Activated T-cell treated with anti-CD3 and anti-CD28 coated beads, Interleukin-2, amount 50 U/mL, for 72 hours (primary cell): ENCODE results near the gene IL2. TPM values are rescaled to one million over a fixed set of nuclear protein-coding genes. Genes with fewer than 3 reads are reported as not detected.

Experiments
- ATAC-seq, 2 donors: fragments of 150-1000 bp; cut with Tn5 transposase; replicated peaks in 1 of 2; 2 replicates each; pipeline ENCODE4 v1.10.0; 2021; ENCODE audit warnings: moderate library complexity in 2 of 2, mild to moderate bottlenecking in 1 of 2
- DNase-seq, 2 donors: peaks; one replicate each; pipeline ENCODE4 v3.0.0; 2021 to 2022; ENCODE audit warnings: mixed read lengths in 1 of 2
- H3K27ac Mint-ChIP-seq: one replicate; pipeline ENCODE4 v1.8.0; 2022; ENCODE audit warnings: mild to moderate bottlenecking, moderate library complexity, mixed read lengths
- H3K27me3 Mint-ChIP-seq: one replicate; pipeline ENCODE4 v1.8.0; 2022; ENCODE audit warnings: low read depth, mixed read lengths
- H3K36me3 Mint-ChIP-seq, 2 donors: one replicate each; pipeline ENCODE4 v1.8.0; 2022; ENCODE audit warnings: mixed read lengths in 2 of 2, mild to moderate bottlenecking in 1 of 2; ENCODE audit not compliant: insufficient read depth in 2 of 2
- H3K4me1 Mint-ChIP-seq: one replicate; pipeline ENCODE4 v1.8.0; 2022; ENCODE audit warnings: low read depth, mixed read lengths
- H3K4me3 Mint-ChIP-seq, 2 donors: one replicate each; pipeline ENCODE4 v1.8.0; 2022; ENCODE audit warnings: mild to moderate bottlenecking in 2 of 2, mixed read lengths in 2 of 2, moderate library complexity in 2 of 2
- H3K9me3 Mint-ChIP-seq, 2 donors: one replicate each; pipeline ENCODE4 v1.8.0; 2022; ENCODE audit warnings: mixed read lengths in 2 of 2
- total RNA-seq, 2 donors: library from RNA; stranded (reverse); gene quantifications; one replicate each; pipeline ENCODE4 v1.2.3, GENCODE V29; 2022

Gene IL2
- total RNA-seq, 2 donors from 2014 or later, result 19.1 to 24.8 TPM

DNA sequence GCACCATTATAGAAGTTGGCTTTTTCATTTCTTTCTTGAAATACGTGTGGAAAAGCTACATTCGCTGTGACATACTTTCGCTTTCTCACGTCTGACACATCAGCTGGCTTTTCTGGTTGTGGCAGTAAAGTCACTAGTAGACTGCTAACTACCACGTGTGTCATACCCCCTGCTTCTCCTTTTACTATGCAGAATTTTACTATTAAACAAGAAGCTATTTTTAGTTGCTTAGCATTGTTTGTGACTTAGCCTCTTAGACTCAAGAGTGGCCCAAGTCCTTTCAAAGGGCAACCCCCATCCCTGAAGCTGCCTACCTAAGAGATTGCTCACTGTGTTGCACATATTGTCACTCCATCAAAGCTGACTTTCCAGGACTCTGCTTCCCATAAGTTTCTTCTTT lies 2.1 kb upstream of the IL2 start:
- Mint-ChIP-seq H3K4me3 (peak overlapping the region; percentile 72 to 94), H3K27ac (peak overlapping the region; percentile 89), H3K4me1 (peaks cover 53% of the 10 kb centered on the region), H3K27me3 (no peaks in the 10 kb centered on the region), H3K9me3 (no peaks in the 10 kb centered on the region), H3K36me3 (peaks cover 2 to 10% of the 10 kb centered on the region in 2 donors)
- peak; percentile 58 to 59 for DNase-seq
- peak; percentile 94 to 95 for ATAC-seq

DNA sequence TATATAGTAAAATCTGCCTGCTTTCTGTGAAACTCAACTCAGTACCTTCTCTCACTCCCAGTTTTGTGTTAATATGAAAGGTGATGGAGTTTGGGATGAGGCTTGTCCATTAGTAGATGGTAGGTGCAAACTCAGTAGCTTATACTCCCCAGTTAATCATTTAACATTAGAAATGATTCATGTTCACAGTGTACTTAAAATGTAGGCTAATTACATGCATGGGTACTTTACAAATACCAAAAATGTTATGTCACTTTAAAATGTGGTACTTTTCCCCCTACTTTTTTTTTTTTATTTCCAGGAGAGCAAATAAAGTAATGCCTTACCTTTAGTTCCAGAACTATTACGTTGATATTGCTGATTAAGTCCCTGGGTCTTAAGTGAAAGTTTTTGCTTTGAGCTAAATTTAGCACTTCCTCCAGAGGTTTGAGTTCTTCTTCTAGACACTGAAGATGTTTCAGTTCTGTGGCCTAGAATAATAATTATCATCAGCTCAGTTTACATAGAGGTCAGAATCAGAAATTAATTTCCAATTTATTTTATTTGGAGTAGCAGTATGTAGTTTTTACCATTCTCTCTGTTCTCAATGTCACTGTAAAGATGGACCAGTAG lies 3.0 kb downstream of the IL2 start:
- Mint-ChIP-seq H3K9me3 (no peaks in the 10 kb centered on the region), H3K36me3 (peaks cover 0 to 4% of the 10 kb centered on the region in 2 donors), H3K27me3 (no peaks in the 10 kb centered on the region), H3K27ac (peak overlapping the region; percentile 90), H3K4me1 (peaks cover 57% of the 10 kb centered on the region), H3K4me3 (peak overlapping the region; percentile 58 to 85)
- no peak for DNase-seq
- ATAC-seq, result no peak

DNA sequence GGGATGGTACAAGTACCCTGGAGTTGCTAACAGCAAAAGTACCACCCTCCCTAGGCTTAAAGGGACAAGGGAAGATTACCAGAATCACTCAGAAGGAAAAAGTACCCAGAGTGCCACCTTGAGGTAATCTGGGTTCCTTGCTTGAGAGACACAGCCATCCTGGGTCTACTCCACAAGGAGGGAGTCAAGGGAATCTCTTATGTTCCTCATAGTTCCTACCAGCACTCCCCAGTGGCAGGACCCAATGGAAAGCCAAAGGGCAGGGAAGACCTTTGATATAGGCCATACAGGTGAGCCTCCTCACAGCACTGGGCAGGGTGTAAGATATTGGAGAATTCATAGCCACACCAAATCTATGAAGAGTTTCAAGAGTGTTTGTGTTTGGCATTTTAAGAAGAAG lies 5.7 kb downstream of the IL2 start:
- H3K27ac Mint-ChIP-seq, result peak overlapping the region; percentile 70
- ATAC-seq (peak; percentile 43 to 71), DNase-seq (peak; percentile 4)
- H3K27me3 Mint-ChIP-seq, result no peaks in the 10 kb centered on the region
- peaks cover 2 to 4% of the 10 kb centered on the region in 2 donors for H3K36me3 Mint-ChIP-seq
- H3K4me1 Mint-ChIP-seq, result peaks cover 33% of the 10 kb centered on the region
- H3K4me3 Mint-ChIP-seq, result peak overlapping the region in 1 of 2 donors; percentile 46
- H3K9me3 Mint-ChIP-seq, result no peaks in the 10 kb centered on the region

DNA sequence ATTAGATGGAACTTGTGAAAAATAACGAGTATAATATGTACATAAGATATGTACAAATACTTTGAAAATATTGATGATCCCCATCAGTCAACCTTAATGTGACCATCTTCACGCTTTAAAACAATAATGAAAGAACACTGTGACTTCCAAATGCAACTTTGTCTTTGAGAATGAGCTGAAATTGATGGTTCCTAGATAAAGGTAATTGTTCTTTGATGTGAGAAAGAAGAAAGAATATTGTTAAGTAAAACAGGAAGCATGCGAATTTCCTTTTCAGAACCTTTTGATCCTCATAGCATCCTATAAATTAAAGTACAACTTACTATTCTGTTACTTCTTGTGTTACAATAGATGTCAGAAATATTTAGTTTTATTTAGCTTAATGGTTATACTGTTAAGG lies 22.2 kb downstream of the IL2 start:
- Mint-ChIP-seq H3K27me3 (no peaks in the 10 kb centered on the region), H3K4me1 (peaks cover 16% of the 10 kb centered on the region)

DNA sequence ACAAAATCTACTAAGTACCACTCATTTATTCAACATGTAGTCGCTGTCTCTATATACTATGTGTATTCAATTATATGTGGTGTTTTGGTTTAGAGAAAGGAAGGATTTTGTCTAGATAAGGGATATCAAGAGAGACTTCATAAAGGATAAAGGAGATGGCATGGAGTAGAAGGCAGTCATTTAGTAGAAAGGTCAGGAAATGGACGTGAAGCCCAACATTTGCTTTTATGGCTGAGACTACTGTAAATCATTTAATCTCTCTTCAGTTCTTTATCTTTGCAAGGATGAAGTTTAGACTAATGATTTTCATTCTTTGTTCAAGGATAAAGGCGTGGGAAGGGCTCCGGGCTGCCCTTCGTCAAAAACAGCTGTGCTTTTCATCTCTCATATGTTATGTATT lies 25.2 kb downstream of the IL2 start:
- Mint-ChIP-seq H3K27ac (no peak overlapping the region), H3K9me3 (no peaks in the 10 kb centered on the region), H3K36me3 (peaks cover 0 to 3% of the 10 kb centered on the region in 2 donors), H3K4me1 (peaks cover 16% of the 10 kb centered on the region), H3K4me3 (no peak overlapping the region), H3K27me3 (no peaks in the 10 kb centered on the region)
- ATAC-seq (no peak), DNase-seq (no peak)

More for the DNA sequence above, 22.2 kb downstream of the IL2 start:
- peak overlapping the region in 1 of 2 donors; percentile 24 for H3K4me3 Mint-ChIP-seq
- no peak for DNase-seq
- peak overlapping the region; percentile 9 for H3K27ac Mint-ChIP-seq
- peaks cover 0 to 3% of the 10 kb centered on the region in 2 donors for H3K36me3 Mint-ChIP-seq
- no peak for ATAC-seq
- no peaks in the 10 kb centered on the region for H3K9me3 Mint-ChIP-seq

DNA sequence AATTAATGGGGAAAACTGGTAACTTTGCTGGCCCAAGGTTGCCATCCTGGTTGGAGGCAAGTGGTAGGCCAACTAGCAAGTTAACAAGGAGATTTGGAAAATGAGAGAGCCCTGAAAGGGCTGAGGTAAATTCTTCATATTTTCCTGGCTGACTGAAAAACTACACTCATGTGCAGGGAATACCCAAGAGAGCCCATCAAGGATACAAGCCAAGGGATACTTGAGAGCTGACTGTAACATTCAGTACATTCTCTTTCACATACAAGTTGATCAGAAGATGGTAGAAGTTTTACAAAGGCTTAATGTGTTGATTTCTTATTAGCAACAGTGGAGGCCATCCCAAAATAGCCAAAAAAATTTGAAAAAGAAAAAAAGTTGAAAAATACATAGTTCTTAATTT lies 33.3 kb downstream of the IL2 start:
- Mint-ChIP-seq H3K9me3 (no peaks in the 10 kb centered on the region), H3K4me1 (no peaks in the 10 kb centered on the region), H3K4me3 (no peak overlapping the region), H3K36me3 (peaks cover 0 to 8% of the 10 kb centered on the region in 2 donors), H3K27me3 (no peaks in the 10 kb centered on the region), H3K27ac (no peak overlapping the region)
- ATAC-seq, result no peak
- DNase-seq, result no peak

DNA sequence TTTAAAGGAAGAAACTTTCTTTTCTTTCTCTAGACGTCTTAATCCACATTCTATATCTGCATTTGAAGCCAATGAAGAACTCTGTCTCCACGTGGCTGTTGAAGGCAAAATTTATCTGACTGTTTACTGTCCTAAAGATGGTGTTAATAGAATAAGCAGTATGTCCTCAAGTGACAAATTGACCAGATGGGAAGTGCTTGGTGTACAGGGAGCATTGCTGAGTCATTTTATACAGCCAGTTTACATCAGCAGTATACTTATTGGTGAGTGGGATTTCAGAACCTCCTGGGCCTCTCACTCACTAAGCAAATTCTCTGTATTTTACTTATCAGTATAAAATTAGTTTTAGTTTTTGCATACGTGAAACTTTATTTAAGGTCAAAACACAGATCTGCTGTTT lies 44.0 kb downstream of the IL2 start:
- H3K4me3 Mint-ChIP-seq, result no peak overlapping the region
- DNase-seq, result no peak
- no peaks in the 10 kb centered on the region for H3K36me3 Mint-ChIP-seq
- no peak overlapping the region for H3K27ac Mint-ChIP-seq
- H3K9me3 Mint-ChIP-seq, result no peaks in the 10 kb centered on the region
- H3K27me3 Mint-ChIP-seq, result no peaks in the 10 kb centered on the region
- no peak for ATAC-seq
- peaks cover 7% of the 10 kb centered on the region for H3K4me1 Mint-ChIP-seq

DNA sequence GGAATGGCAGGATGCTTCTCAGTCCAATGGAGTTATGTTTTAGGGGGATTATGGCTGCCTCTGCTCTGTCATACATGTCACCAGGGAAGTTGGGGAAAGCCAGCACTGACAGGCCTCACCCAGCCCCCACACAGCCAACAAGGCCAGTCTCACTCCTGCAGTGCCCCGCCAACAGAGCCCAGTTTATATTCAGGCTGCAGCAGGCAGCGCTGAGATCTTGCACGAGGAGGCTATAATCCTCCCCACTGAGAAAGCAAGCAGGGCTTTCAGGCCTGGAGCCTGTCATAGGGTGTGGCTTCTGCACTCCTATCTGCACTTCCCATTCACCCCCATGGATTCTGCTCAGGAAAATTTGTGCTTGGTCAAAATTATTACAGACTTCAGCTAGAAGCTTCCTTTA lies 52.7 kb downstream of the IL2 start:
- ATAC-seq, result no peak
- no peaks in the 10 kb centered on the region for H3K4me1 Mint-ChIP-seq

More for the DNA sequence above, 52.7 kb downstream of the IL2 start:
- H3K27ac Mint-ChIP-seq, result no peak overlapping the region
- peaks cover 0 to 1% of the 10 kb centered on the region in 2 donors for H3K9me3 Mint-ChIP-seq
- no peak for DNase-seq
- H3K36me3 Mint-ChIP-seq, result no peaks in the 10 kb centered on the region
- peaks cover 13% of the 10 kb centered on the region for H3K27me3 Mint-ChIP-seq
- no peak overlapping the region for H3K4me3 Mint-ChIP-seq

Other genes starting within 250 kb of the IL2 start
- not detected for gene ADAD1, start 77.7 kb downstream of the IL2 start, total RNA-seq
- 10 to 100 TPM; 14.2 to 26.0 TPM for gene IL21, start 164.3 kb upstream of the IL2 start, total RNA-seq